Measurements from ENCODE around the gene MTMR1.

The MTMR1 gene

DNA sequence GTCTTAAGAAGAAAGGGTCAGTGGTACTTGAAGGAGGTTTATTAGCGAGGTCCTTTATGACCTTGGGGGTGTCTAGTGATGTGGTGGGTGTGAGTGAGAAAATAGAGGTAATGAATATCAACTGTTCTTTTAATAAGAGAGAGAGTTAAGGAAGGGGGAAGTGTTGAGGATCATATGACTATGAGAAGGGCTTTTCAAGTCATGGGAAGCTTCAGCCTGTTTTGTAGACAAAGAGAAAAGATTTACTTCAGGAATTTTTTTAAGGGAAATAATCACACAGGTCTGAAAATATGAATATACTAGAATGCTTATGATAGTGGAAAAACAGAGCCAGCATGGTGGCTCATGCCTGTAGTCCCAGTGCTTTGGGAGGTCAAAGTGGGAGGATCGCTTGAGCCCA, 41.3 kb upstream of the MTMR1 start:
- Histone ChIP-seq H3K27me3 (ENCODE audit: insufficient read depth, low read length, poor library complexity) (no peaks in the 10 kb centered on the region), H3K27ac (ENCODE audit: low read length) (no peak overlapping the region), H3K4me1 (ENCODE audit: insufficient read depth, low read length) (peaks cover 5% of the 10 kb centered on the region; the same call in 1 of the 2 replicates), H3K9me3 (ENCODE audit: insufficient read depth, low read length, severe bottlenecking) (no peaks in the 10 kb centered on the region), H3K36me3 (ENCODE audit: insufficient read depth, low read length) (peaks cover 16% of the 10 kb centered on the region; the same call in 1 of the 2 replicates), H3K9ac (ENCODE audit: low read depth, low read length) (no peak overlapping the region), H4K20me1 (ENCODE audit: insufficient read depth, low read length) (no peaks in the 10 kb centered on the region), H3K79me2 (ENCODE audit: insufficient read depth, low read length) (no peaks in the 10 kb centered on the region), H2AFZ (ENCODE audit: low read depth, low read length) (no peak overlapping the region), H3K4me2 (ENCODE audit: insufficient read depth, low read length) (no peak overlapping the region), H3K4me3 (ENCODE audit: low read depth in 1 of 2, low read length in 2 of 2) (no peak overlapping the region)
- no peak for ATAC-seq (ENCODE audit: insufficient read depth, low read depth)
- TF ChIP-seq, protein P1, sequence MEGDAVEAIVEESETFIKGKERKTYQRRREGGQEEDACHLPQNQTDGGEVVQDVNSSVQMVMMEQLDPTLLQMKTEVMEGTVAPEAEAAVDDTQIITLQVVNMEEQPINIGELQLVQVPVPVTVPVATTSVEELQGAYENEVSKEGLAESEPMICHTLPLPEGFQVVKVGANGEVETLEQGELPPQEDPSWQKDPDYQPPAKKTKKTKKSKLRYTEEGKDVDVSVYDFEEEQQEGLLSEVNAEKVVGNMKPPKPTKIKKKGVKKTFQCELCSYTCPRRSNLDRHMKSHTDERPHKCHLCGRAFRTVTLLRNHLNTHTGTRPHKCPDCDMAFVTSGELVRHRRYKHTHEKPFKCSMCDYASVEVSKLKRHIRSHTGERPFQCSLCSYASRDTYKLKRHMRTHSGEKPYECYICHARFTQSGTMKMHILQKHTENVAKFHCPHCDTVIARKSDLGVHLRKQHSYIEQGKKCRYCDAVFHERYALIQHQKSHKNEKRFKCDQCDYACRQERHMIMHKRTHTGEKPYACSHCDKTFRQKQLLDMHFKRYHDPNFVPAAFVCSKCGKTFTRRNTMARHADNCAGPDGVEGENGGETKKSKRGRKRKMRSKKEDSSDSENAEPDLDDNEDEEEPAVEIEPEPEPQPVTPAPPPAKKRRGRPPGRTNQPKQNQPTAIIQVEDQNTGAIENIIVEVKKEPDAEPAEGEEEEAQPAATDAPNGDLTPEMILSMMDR (IDR thresholded peaks at IDR 0.05; ENCODE audit: borderline replicate concordance, extremely low read depth, low read length, poor library complexity, severe bottlenecking), result no peak
- no peak for TF ChIP-seq EZH2 (IDR thresholded peaks at IDR 0.05; ENCODE audit: borderline replicate concordance, low read depth, low read length, severe bottlenecking)
- DNase-seq, result no peak

DNA sequence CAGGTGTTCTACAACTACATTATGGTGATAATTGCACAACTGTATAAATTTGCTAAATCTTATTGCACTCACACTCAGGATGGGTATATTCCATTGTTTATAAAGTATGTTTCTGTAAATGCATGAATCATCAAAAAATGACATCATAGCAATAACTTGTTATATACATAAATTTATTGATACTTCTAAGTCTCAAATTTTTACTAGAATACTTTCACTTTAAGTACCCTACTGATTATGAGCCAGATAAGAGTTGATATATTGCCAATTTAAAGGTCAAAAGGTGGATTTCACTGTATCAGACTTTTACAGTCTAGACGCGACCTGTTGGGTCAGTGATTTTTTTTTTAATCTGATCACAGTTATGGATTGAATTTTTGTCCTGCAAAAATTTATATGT, 37.4 kb upstream of the MTMR1 start:
- no peak overlapping the region for H2AFZ ChIP-seq (ENCODE audit: low read depth, low read length)
- H3K36me3 ChIP-seq (ENCODE audit: insufficient read depth, low read length), result peaks cover 16% of the 10 kb centered on the region; the same call in 1 of the 2 replicates
- no peaks in the 10 kb centered on the region for H3K79me2 ChIP-seq (ENCODE audit: insufficient read depth, low read length)
- H3K4me1 ChIP-seq (ENCODE audit: insufficient read depth, low read length), result peaks cover 5% of the 10 kb centered on the region; the same call in 1 of the 2 replicates
- DNase-seq (no peak), ATAC-seq (ENCODE audit: insufficient read depth, low read depth) (no peak)
- no peak overlapping the region for H3K9ac ChIP-seq (ENCODE audit: low read depth, low read length)
- TF ChIP-seq, protein P1 (IDR thresholded peaks at IDR 0.05; ENCODE audit: borderline replicate concordance, extremely low read depth, low read length, poor library complexity, severe bottlenecking), result no peak
- no peak for TF ChIP-seq EZH2 (IDR thresholded peaks at IDR 0.05; ENCODE audit: borderline replicate concordance, low read depth, low read length, severe bottlenecking)
- no peak overlapping the region for H3K27ac ChIP-seq (ENCODE audit: low read length)
- H3K4me2 ChIP-seq (ENCODE audit: insufficient read depth, low read length), result no peak overlapping the region
- no peak overlapping the region for H3K4me3 ChIP-seq (ENCODE audit: low read depth in 1 of 2, low read length in 2 of 2)
- no peaks in the 10 kb centered on the region for H4K20me1 ChIP-seq (ENCODE audit: insufficient read depth, low read length)
- H3K27me3 ChIP-seq (ENCODE audit: insufficient read depth, low read length, poor library complexity), result no peaks in the 10 kb centered on the region
- H3K9me3 ChIP-seq (ENCODE audit: insufficient read depth, low read length, severe bottlenecking), result no peaks in the 10 kb centered on the region

DNA sequence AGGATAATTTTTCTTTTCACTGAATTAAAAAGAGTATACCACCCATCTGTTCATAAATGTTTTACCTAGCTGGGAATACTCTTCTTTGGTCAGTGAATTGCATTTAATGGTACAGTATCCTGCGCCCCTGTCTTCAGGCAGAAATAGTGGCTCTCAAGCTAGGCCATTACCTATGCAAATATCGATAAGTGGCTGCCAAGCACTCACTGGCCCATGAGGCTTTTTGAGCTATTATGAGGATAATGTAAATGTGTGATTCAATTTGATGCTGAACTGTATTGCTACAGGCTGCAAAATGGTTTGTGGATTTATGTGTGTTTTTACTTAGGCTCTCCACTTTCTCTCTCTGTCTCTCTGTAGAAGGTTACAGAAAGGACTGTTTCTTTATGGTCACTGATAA, 30.1 kb upstream of the MTMR1 start:
- H3K27ac ChIP-seq (ENCODE audit: low read length), result no peak overlapping the region
- H3K4me3 ChIP-seq (ENCODE audit: low read depth in 1 of 2, low read length in 2 of 2), result no peak overlapping the region
- DNase-seq (no peak), ATAC-seq (ENCODE audit: insufficient read depth, low read depth) (no peak)
- no peaks in the 10 kb centered on the region for H3K79me2 ChIP-seq (ENCODE audit: insufficient read depth, low read length)
- no peaks in the 10 kb centered on the region for H3K27me3 ChIP-seq (ENCODE audit: insufficient read depth, low read length, poor library complexity)
- no peak overlapping the region for H2AFZ ChIP-seq (ENCODE audit: low read depth, low read length)
- H3K9ac ChIP-seq (ENCODE audit: low read depth, low read length), result no peak overlapping the region
- no peak for TF ChIP-seq EZH2 (IDR thresholded peaks at IDR 0.05; ENCODE audit: borderline replicate concordance, low read depth, low read length, severe bottlenecking)
- TF ChIP-seq, protein P1 (IDR thresholded peaks at IDR 0.05; ENCODE audit: borderline replicate concordance, extremely low read depth, low read length, poor library complexity, severe bottlenecking), result no peak
- no peaks in the 10 kb centered on the region for H3K9me3 ChIP-seq (ENCODE audit: insufficient read depth, low read length, severe bottlenecking)
- H3K36me3 ChIP-seq (ENCODE audit: insufficient read depth, low read length), result peaks cover 26% of the 10 kb centered on the region; the same call in 1 of the 2 replicates
- no peaks in the 10 kb centered on the region for H3K4me1 ChIP-seq (ENCODE audit: insufficient read depth, low read length)
- H4K20me1 ChIP-seq (ENCODE audit: insufficient read depth, low read length), result no peaks in the 10 kb centered on the region
- H3K4me2 ChIP-seq (ENCODE audit: insufficient read depth, low read length), result no peak overlapping the region

DNA sequence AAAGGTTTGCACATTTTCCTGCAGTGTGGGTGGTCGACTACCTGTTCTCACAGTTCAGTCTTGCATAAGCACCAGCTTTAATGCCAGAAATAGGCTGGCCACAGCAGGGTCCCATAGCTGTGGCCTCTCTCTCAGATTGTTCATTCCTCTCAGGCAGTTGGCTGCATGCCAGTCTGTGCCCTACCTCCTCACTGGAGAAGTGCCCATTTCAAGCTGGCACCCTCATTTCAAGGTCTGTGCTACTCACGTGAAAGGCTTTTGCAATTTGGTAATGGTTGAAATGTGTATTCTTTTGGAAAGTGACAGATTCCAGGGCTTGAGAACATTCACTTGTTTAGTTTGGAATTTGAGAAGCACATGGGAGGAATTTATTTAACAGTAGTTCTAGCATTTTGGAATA, 28.9 kb upstream of the MTMR1 start:
- DNase-seq, result no peak
- no peaks in the 10 kb centered on the region for H3K27me3 ChIP-seq (ENCODE audit: insufficient read depth, low read length, poor library complexity)
- ATAC-seq (ENCODE audit: insufficient read depth, low read depth), result no peak
- no peaks in the 10 kb centered on the region for H3K79me2 ChIP-seq (ENCODE audit: insufficient read depth, low read length)
- no peaks in the 10 kb centered on the region for H3K9me3 ChIP-seq (ENCODE audit: insufficient read depth, low read length, severe bottlenecking)
- TF ChIP-seq, protein P1 (IDR thresholded peaks at IDR 0.05; ENCODE audit: borderline replicate concordance, extremely low read depth, low read length, poor library complexity, severe bottlenecking), result no peak
- no peak for TF ChIP-seq EZH2 (IDR thresholded peaks at IDR 0.05; ENCODE audit: borderline replicate concordance, low read depth, low read length, severe bottlenecking)
- peaks cover 26% of the 10 kb centered on the region; the same call in 1 of the 2 replicates for H3K36me3 ChIP-seq (ENCODE audit: insufficient read depth, low read length)
- H3K4me3 ChIP-seq (ENCODE audit: low read depth in 1 of 2, low read length in 2 of 2), result no peak overlapping the region
- no peaks in the 10 kb centered on the region for H3K4me1 ChIP-seq (ENCODE audit: insufficient read depth, low read length)
- H2AFZ ChIP-seq (ENCODE audit: low read depth, low read length), result no peak overlapping the region
- no peaks in the 10 kb centered on the region for H4K20me1 ChIP-seq (ENCODE audit: insufficient read depth, low read length)
- H3K4me2 ChIP-seq (ENCODE audit: insufficient read depth, low read length), result no peak overlapping the region
- no peak overlapping the region for H3K27ac ChIP-seq (ENCODE audit: low read length)
- H3K9ac ChIP-seq (ENCODE audit: low read depth, low read length), result no peak overlapping the region

Measured in DND-41 (cell line).